NOMO-1 treated with dmso at 0.1 percent for 144 hours (cell line): ENCODE results near the gene SMCO3.
A peak's percentile ranks its signal among the peaks of the same experiment; 100 is the strongest.

Experiments used
- DNase-seq: peaks from one replicate; lab custom pipeline; 2025; ENCODE audit not compliant: unreplicated experiment; lab: John Stamatoyannopoulos, UW

Gene SMCO3

GRCh38 chr12:14828892-14829291 is 14.9 kb upstream of the SMCO3 start:
- DNase-seq, result no peak

- DNase-seq, result no peak
Measured at GRCh38 chr12:14827043-14827442, 13.1 kb upstream of the SMCO3 start.

DNA sequence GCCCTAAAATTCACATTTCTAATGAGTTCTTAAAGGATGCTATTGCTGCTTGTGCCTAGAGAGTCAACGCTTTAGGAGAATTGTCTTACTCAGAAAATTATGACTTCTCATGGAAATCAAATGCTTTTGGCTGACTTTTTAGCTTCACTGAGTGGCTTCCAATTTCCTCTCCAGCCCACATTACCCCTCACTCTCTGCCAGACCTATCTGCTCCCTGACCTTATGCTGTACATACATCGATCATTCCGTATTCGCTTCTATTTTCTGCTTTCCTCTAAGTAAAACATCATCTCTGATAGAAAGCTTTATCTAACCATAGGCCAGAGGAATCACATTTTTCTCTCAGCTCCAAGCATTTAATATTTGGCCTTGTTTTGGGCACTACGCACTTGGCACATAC is 12.5 kb upstream of the SMCO3 start:
- no peak for DNase-seq

DNA sequence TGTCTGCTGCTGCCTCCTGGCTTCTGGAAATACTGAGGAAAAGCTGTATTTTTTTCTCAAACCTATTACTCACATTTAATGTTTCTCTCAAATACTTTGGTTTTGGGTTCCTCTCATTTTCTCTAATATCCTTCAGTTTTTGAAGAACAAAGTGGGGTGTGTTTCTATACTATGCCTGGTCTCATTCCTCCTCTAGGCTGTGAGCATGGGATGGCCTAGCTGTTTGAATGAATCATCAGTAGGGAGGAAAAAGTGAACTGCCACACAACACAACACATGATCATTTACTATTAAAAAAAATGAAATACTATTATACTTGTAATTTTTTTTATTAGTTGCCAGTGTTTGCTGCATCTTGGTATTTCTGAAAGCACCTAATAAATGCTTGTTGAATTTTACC is 11.3 kb upstream of the SMCO3 start:
- DNase-seq, result no peak

DNA sequence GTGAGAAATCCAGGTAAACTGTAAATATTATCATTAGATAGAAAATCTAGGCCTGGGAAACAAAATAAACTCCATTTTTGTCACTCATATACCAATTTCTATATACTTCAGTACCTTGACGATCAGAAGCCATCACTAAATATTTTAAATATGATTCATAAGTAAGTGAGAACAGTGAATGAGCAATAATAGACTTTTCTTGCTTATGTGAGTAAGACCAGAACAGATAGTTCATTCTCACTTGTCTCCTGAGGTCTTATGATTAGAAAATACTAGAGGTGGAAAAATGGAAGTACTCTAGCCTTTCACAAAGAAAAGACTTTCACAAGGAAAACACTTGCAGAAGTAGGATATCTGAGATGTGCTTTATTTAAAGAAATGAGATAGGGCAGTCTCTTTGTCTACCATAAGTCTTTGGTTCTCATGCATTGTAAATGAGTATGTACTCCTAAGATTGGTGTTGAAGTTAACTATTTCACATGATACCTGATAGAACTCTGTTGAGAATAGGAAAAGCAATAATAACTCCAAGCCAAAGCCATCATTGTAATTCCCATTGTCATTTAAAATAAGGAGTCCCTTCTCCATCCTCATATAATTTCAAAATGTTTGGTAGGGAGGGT is 10.1 kb upstream of the SMCO3 start:
- no peak for DNase-seq

GRCh38 chr12:14811486-14811885 is 2.5 kb downstream of the SMCO3 start:
- DNase-seq, result no peak

- DNase-seq, result no peak
Measured at GRCh38 chr12:14810953-14811483, 3.0 kb downstream of the SMCO3 start.

- DNase-seq, result no peak
Measured at GRCh38 chr12:14810167-14810952, 3.6 kb downstream of the SMCO3 start.

DNA sequence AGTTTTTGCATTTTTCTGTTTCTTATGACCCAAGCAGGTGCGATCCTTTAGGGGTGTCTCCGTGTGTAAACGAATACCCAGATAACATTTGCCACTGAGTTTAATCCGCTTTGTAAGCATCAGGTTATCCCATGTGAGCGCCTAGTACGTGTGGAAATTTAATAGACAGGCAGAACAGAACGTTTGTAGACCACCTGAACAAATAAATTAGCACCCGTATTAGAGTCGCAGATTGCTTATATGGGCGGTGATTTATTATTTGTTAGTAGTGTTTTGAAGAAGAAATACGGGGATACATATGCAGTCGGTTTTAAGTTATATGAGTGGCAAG is 10.2 kb downstream of the SMCO3 start:
- DNase-seq, result no peak

DNA sequence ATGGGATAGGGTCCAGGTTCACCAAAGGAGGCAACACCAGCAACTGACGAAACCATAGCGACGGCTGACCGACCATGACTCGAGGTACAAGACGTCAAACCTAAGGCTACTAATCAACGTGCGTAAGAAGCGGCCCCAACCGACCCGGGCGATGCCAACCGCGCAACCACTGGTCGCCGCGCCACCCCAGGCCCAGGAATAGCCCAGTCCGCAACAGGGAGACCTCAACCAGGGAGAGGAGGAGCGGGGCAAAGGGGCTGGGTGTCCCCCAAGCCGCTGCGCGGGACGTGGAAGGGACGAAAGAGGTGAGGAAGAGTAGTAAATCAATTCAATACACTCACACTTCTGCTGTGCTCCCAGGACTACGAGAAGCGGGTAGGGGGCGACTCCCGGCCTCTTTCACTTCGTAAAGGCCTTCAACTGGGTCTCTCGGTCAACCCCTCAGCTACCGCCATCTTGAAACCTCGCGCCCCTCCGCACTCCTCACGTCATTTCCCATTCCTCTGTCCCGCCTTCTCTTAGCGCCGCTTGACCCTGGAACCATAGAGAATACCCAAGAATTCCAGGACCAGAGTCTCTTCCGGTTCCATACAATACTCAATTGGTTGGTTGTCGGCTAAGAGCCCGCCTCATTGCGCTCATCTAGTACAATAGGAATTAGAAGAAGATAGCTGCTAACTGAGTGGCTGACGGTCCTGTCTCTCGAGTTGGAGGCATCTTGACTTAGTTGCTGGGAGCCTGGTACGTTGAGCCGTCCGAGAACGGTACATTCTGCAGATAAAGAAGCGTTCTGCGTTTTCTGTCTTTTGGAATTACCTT is 10.8 kb downstream of the SMCO3 start, which contains the start of the genes C12orf60 and WBP11:
Gene C12orf60, plus strand, starts transcription at position 660 of the 819 bp plus-strand sequence. CDS start 19,266 bp downstream, outside the sequence.
Gene WBP11, minus strand, starts transcription at position 468 of the 819 bp plus-strand sequence. CDS start 2,095 bp downstream, outside the sequence.
- DNase-seq, result peak; percentile 98

DNA sequence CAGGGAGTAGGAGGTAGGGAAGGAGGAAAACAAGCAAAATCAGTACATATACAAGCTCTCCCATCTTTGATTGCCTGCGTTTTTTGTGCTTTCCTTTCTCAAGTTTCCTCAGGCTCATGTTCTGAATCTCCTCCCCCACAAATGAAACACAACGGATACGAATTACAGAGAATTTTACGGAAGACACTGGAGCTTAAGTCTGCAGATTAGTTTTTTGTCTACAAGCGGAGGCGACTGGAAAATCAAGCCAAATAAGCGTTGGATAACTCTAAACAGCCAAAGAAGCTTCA is 11.3 kb downstream of the SMCO3 start:
- peak; percentile 2 for DNase-seq

- DNase-seq, result no peak
Measured at GRCh38 chr12:14802247-14802646, 11.7 kb downstream of the SMCO3 start.

DNA sequence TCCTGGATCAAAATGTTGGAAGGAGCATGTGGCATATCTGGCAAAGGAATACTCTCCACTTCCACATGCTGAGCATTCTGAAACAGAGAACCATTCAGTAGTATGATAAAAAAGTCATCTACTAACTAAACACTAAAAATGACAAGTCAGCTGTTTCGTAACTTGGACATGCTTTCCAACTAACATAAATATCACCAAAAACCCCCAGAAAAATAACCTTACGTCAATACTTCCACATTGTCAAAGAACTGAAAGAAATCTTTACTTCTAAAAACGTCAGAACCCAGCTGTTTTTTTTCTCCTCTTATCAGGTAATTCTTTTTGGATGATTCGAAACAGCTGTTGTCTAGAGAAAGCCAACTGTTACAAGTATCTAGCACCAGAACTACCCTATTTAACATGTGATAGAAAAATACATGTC is 18.9 kb downstream of the SMCO3 start:
- DNase-seq, result no peak

DNA sequence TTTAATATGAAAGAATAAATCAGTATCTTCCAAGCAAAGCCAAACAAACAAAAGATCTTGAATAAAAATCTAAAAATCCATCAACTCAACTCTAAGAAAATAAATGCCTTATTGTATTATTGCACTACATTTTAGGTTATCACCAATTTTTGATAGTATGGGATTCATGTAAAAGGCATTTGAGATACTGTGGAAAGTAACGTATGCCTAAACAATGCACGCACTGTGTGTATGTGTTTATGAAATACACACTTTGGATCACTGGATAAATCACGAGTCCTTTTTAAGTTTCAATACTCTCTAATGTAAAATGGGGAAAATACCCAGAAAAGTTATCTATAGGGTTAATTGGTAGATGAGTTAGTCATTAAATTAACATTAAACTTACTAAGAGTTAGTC is 28.4 kb downstream of the SMCO3 start:
- no peak for DNase-seq

DNA sequence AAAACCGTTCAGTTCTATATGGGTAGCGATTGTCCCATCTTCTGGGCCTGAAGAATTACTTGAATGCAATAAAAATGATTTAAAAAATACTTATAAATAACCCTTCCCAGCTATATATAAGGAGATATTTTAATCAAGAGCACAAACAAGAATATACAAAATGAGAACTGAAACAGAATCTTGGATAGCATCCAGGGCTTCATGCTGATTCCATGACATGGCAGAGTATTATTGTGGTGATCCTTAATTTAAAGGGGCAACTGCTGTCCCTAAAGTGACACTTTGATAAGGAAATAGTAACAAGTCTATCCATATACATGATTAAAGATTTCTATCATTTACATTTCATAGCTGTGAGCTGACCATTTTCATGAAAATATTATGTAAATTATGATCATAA is 29.5 kb downstream of the SMCO3 start:
- DNase-seq, result no peak

- DNase-seq, result no peak
Measured at GRCh38 chr12:14782756-14783155, 31.2 kb downstream of the SMCO3 start.

GRCh38 chr12:14781563-14781962 is 32.4 kb downstream of the SMCO3 start:
- no peak for DNase-seq

DNA sequence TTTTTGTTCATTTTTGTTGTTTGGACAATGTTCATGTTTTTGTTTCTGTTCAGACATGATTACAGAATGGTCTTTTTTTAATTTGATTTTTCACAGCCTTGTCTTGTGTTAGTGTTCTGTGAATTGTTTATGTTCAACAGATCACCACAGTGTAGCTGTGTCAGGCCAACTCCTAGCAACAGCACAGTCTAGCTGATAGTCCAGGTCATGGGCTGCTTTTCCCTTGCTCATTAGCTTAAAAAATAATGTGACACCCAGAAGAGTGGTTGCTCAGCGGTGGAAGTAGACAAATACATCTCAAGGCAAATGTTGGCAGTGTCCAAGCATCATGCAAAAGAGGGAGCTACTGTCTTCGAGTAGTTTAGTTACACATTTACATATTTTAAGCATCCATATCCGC is 33.1 kb downstream of the SMCO3 start:
- no peak for DNase-seq

- no peak for DNase-seq
Measured at GRCh38 chr12:14779834-14780233, 34.1 kb downstream of the SMCO3 start.

DNA sequence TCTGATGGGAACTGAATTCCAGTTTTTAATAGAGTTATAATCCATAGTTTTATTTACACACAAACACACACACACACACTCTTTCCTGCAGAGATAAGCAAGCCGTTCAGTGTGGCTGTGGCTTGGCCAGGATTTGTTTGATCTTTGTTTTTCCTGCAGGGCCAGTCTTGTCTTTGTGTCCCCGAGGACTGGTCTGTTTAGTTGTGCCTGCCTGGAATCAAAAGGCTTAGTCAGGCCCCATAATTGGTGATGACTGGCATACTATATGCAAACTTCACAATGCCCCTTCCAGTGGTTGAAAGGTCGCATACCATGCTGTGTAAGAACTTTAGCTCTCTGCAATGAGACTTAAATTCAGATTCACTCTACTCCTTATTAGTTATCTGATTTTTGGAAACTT is 36.7 kb downstream of the SMCO3 start:
- no peak for DNase-seq

- no peak for DNase-seq
Measured at GRCh38 chr12:14776236-14776961, 37.6 kb downstream of the SMCO3 start.
